ENCODE data around the gene CLPTM1L. TPM values are rescaled to one million over a fixed set of nuclear protein-coding genes. Genes with fewer than 3 reads are reported as not detected.

The CLPTM1L gene
- total and polyA plus RNA-seq, 10 donors = 39.7 to 118 (median 94.9) TPM

GRCh38 chr5:1346627-1347440 lies 1.9 kb upstream of the CLPTM1L start:
- DNase-seq = peak; percentile 74
- TF ChIP-seq POLR2A (IDR thresholded peaks at IDR 0.05) = no peak
- no peak for TF ChIP-seq POLR2AphosphoS5 (IDR thresholded peaks at IDR 0.05)
- TF ChIP-seq, protein P1, sequence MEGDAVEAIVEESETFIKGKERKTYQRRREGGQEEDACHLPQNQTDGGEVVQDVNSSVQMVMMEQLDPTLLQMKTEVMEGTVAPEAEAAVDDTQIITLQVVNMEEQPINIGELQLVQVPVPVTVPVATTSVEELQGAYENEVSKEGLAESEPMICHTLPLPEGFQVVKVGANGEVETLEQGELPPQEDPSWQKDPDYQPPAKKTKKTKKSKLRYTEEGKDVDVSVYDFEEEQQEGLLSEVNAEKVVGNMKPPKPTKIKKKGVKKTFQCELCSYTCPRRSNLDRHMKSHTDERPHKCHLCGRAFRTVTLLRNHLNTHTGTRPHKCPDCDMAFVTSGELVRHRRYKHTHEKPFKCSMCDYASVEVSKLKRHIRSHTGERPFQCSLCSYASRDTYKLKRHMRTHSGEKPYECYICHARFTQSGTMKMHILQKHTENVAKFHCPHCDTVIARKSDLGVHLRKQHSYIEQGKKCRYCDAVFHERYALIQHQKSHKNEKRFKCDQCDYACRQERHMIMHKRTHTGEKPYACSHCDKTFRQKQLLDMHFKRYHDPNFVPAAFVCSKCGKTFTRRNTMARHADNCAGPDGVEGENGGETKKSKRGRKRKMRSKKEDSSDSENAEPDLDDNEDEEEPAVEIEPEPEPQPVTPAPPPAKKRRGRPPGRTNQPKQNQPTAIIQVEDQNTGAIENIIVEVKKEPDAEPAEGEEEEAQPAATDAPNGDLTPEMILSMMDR (IDR thresholded peaks at IDR 0.05 in 8 of 11, conservative IDR thresholded peaks at IDR 0.05 in 3 of 11) = no peak
- Histone ChIP-seq H3K27me3 (replicated peaks in 1 of 7) (no peaks in the 10 kb centered on the region), H3K4me3 (no peak overlapping the region), H3K9me3 (no peaks in the 10 kb centered on the region), H3K36me3 (peaks cover 0 to 20% (median 7%) of the 10 kb centered on the region in 6 donors), H3K4me1 (peaks cover 18 to 51% (median 39%) of the 10 kb centered on the region in 6 donors), H3K27ac (no peak overlapping the region)
- intact Hi-C loops (cut with DNase I; ENCODE audit: low total_unique reads) = no loop called here
- WGBS, 5 donors = 73 to 90% (median 87%) methylated on average over 12 to 21 of the region's 21 CpGs

DNA sequence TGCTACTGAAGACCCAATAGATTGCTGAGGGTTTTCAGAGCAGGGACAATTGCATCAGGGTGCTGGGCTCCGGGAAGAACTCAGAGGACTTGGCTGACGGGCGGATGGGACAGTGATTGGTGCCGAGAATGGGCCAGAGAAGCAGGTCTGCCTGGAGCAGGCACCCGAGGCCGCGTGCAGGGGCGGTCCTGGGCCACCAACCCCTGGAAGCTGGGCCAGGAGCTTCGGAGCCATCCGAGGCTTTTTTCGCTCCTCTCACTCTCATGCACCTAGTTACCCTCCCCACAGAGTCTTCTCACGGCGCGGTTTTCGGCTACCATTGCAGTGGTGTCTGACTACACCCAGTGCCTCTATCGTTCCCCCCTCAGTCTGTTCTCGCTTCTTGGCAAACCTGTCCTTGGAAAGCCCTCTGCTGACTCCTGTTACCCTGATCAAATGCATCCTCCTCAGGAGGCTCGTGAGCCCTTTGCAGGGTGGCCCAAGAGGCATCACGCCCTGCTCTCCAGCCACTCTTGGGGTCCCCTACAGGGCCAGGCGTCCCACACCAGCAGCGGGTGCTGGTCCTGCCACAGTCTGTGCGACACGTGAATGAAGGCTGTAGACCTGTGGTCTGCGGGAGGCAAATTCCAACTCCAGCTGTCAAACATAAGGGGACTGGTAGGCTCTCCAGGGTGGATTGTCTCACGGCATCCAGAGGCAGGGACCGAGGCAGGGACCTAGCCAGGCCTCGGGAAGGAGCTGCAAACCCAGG lies 1.2 kb upstream of the CLPTM1L start:
- H3K9me3 ChIP-seq = no peaks in the 10 kb centered on the region
- intact Hi-C loops (cut with DNase I; ENCODE audit: low total_unique reads) = no loop called here
- H3K27ac ChIP-seq = peak overlapping the region in 4 of 8 donors; percentile 90 to 93 (median 91)
- peak; percentile 81 for DNase-seq
- H3K36me3 ChIP-seq = peaks cover 5 to 28% (median 15%) of the 10 kb centered on the region in 6 donors
- peaks cover 18 to 56% (median 40%) of the 10 kb centered on the region in 6 donors for H3K4me1 ChIP-seq
- TF ChIP-seq POLR2AphosphoS5 (IDR thresholded peaks at IDR 0.05) (no peak), POLR2A (IDR thresholded peaks at IDR 0.05) (no peak)
- TF ChIP-seq, protein P1 (IDR thresholded peaks at IDR 0.05 in 8 of 11, conservative IDR thresholded peaks at IDR 0.05 in 3 of 11) = no peak
- 82 to 90% (median 85%) methylated on average over 21 to 27 of the region's 27 CpGs for WGBS, 5 donors
- H3K27me3 ChIP-seq (replicated peaks in 1 of 7) = no peaks in the 10 kb centered on the region
- peak overlapping the region in 7 of 8 donors; percentile 77 to 96 (median 92) for H3K4me3 ChIP-seq

GRCh38 chr5:1343931-1344901 lies 683 bp downstream of the CLPTM1L start:
- Histone ChIP-seq H3K27me3 (replicated peaks in 1 of 7) (no peaks in the 10 kb centered on the region), H3K4me3 (peak overlapping the region; percentile 78 to 96 (median 92)), H3K36me3 (peaks cover 6 to 46% (median 28%) of the 10 kb centered on the region in 6 donors), H3K27ac (peak overlapping the region in 7 of 8 donors; percentile 9 to 93 (median 75)), H3K4me1 (peaks cover 18 to 63% (median 41%) of the 10 kb centered on the region in 6 donors), H3K9me3 (no peaks in the 10 kb centered on the region)
- intact Hi-C loops (cut with DNase I; ENCODE audit: low total_unique reads) = no loop called here
- WGBS, 5 donors = 7 to 19% (median 9%) methylated on average over 26 to 61 of the region's 61 CpGs
- TF ChIP-seq POLR2A (IDR thresholded peaks at IDR 0.05) = no peak
- TF ChIP-seq, protein P1 (IDR thresholded peaks at IDR 0.05 in 8 of 11, conservative IDR thresholded peaks at IDR 0.05 in 3 of 11) = no peak
- TF ChIP-seq POLR2AphosphoS5 (IDR thresholded peaks at IDR 0.05) = peak in 1 of 3 donors; percentile 7
- peak; percentile 91 for DNase-seq
